Measurements from ENCODE around the gene RALGDS.
"Not testable (repeated sequence)": the region's sequence is repeated elsewhere in the genome, so short reads cannot be mapped to it uniquely, and the experiment has no call there.

- TF ChIP-seq, protein P1, sequence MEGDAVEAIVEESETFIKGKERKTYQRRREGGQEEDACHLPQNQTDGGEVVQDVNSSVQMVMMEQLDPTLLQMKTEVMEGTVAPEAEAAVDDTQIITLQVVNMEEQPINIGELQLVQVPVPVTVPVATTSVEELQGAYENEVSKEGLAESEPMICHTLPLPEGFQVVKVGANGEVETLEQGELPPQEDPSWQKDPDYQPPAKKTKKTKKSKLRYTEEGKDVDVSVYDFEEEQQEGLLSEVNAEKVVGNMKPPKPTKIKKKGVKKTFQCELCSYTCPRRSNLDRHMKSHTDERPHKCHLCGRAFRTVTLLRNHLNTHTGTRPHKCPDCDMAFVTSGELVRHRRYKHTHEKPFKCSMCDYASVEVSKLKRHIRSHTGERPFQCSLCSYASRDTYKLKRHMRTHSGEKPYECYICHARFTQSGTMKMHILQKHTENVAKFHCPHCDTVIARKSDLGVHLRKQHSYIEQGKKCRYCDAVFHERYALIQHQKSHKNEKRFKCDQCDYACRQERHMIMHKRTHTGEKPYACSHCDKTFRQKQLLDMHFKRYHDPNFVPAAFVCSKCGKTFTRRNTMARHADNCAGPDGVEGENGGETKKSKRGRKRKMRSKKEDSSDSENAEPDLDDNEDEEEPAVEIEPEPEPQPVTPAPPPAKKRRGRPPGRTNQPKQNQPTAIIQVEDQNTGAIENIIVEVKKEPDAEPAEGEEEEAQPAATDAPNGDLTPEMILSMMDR (IDR thresholded peaks at IDR 0.05) = not testable (repeated sequence)
- TF ChIP-seq ZFX (IDR thresholded peaks at IDR 0.05; ENCODE audit: borderline replicate concordance) = not testable (repeated sequence)
Observed at GRCh38 chr9:133061764-133062145, 59.3 kb downstream of the RALGDS start, which contains the start of gene CEL.
